ENCODE results near the gene CLEC4M. TPM values are rescaled to one million over a fixed set of nuclear protein-coding genes. Genes with fewer than 3 reads are reported as not detected.

CLEC4M gene
- total and polyA plus RNA-seq, 2 donors: 0.19 to 0.50 TPM

DNA sequence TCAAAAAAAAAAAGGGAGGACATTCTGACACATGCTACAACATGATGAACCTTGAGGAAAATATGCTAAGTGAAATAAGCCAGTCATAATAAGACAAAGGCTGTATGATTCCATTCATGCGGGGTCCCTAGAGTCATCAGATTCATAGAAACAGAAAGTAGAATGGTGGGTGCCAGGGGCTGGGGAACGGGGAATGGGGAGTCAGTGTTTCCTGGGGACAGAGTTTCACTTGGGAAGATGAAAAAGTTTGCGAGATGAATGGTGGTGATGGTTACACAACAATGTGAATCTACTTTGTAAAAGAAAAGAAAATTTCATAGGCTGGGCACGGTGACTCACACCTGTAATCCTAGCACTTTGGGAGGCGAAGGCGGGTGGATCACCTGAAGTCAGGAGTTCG lies 25.0 kb upstream of the CLEC4M start:
- no peaks in the 10 kb centered on the region for H3K36me3 ChIP-seq (ENCODE audit: control insufficient read depth in 2 of 2, insufficient read depth in 2 of 2, low read length in 1 of 2)
- H3K27me3 ChIP-seq (ENCODE audit: control insufficient read depth in 2 of 2, insufficient read depth in 1 of 2, low read length in 1 of 2): peaks cover 0 to 15% of the 10 kb centered on the region in 2 donors
- H3K27ac ChIP-seq (ENCODE audit: low read depth in 1 of 2, low read length in 1 of 2): no peak overlapping the region
- no peaks in the 10 kb centered on the region for H3K9me3 ChIP-seq (ENCODE audit: control insufficient read depth in 2 of 2, insufficient read depth in 1 of 2, low read length in 1 of 2)
- DNase-seq (ENCODE audit: low read depth in 6 of 9, low spot score in 9 of 9): no peak
- H3K4me3 ChIP-seq (ENCODE audit: low read length in 2 of 2): no peak overlapping the region
- WGBS: 87% methylated on average over 7 of the region's 7 CpGs
- H3K4me1 ChIP-seq (ENCODE audit: control insufficient read depth in 2 of 2, insufficient read depth in 2 of 2, low read length in 2 of 2): no peaks in the 10 kb centered on the region

DNA sequence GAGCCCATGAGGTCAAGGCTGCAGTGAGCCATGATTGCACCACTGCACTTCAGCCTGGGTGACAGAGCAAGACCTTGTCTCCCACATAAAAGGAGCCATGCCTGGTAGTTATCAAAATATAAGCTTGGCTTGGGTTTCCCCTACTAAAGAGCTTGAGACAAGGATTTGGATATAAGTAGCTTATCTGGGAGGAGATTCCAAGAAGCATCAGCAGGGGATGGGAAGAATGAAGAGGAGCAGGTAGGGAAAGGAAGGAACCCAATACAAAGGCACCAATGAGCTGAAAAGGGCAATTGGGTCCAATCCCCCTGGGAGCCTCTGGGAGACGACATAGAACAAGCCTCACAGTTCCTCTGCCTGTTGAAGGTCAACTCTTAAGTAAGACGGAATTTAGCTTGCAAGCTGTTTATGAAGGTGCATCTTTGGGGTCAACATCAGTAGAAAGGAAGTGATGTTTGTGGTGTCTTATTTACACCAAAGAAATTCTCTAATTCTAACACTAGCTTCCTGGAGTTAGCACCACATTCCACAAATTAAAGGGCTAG lies 23.8 kb upstream of the CLEC4M start:
- Histone ChIP-seq H3K4me1 (ENCODE audit: control insufficient read depth in 2 of 2, insufficient read depth in 2 of 2, low read length in 2 of 2) (no peaks in the 10 kb centered on the region), H3K27ac (ENCODE audit: low read depth in 1 of 2, low read length in 1 of 2) (no peak overlapping the region), H3K27me3 (ENCODE audit: control insufficient read depth in 2 of 2, insufficient read depth in 1 of 2, low read length in 1 of 2) (peaks cover 0 to 9% of the 10 kb centered on the region in 2 donors), H3K36me3 (ENCODE audit: control insufficient read depth in 2 of 2, insufficient read depth in 2 of 2, low read length in 1 of 2) (no peaks in the 10 kb centered on the region), H3K4me3 (ENCODE audit: low read length in 2 of 2) (no peak overlapping the region), H3K9me3 (ENCODE audit: control insufficient read depth in 2 of 2, insufficient read depth in 1 of 2, low read length in 1 of 2) (no peaks in the 10 kb centered on the region)
- DNase-seq (ENCODE audit: low read depth in 6 of 9, low spot score in 9 of 9): no peak
- WGBS: 77% methylated on average over 2 of the region's 2 CpGs

DNA sequence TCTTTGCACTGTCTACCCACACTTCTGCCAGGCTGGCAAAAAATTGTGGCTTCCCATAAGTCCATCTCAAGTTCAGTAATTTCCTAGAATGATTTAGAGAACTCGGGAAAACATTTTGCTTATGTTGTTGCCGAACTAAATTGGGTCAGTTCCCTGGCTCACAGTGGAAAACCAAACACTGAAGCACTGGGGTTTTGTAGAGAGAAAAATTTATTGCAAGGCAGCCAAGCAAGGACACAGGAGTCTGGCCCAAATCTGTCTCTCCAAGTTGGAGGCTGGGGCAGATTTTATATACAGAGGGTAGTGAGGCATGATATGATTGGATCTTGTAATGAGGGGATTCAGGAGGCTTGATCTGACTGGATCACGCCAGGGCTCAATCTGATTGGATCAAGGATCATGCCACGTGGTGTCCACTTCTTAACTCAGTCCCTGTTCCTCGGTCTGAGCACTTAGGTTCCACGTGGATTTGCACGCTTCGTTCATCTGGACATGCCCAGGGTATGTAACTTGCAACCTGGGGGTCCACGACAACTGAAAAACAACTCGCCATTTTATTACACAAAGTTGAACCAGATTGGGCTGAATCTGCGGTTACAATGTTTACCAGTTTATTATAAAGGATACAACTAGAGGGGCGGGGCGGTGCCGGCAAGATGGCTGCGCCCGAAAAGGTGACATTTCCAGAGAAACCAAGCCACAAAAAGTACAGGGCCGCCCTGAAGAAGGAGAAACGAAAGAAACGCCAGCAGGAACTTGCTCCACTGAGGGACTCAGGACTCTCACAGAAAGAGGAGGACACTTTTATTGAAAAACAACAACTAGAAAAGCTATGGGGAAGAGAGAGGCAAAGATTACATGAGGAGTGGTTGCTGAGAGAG lies 23.0 kb upstream of the CLEC4M start:
- Histone ChIP-seq H3K9me3 (ENCODE audit: control insufficient read depth in 2 of 2, insufficient read depth in 1 of 2, low read length in 1 of 2) (no peaks in the 10 kb centered on the region), H3K4me1 (ENCODE audit: control insufficient read depth in 2 of 2, insufficient read depth in 2 of 2, low read length in 2 of 2) (no peaks in the 10 kb centered on the region), H3K27ac (ENCODE audit: low read depth in 1 of 2, low read length in 1 of 2) (no peak overlapping the region), H3K36me3 (ENCODE audit: control insufficient read depth in 2 of 2, insufficient read depth in 2 of 2, low read length in 1 of 2) (no peaks in the 10 kb centered on the region), H3K4me3 (ENCODE audit: low read length in 2 of 2) (no peak overlapping the region), H3K27me3 (ENCODE audit: control insufficient read depth in 2 of 2, insufficient read depth in 1 of 2, low read length in 1 of 2) (peaks cover 0 to 4% of the 10 kb centered on the region in 2 donors)
- no peak for DNase-seq (ENCODE audit: low read depth in 6 of 9, low spot score in 9 of 9)
- 91% methylated on average over 19 of the region's 19 CpGs for WGBS

GRCh38 chr19:7740682-7741054 lies 22.4 kb upstream of the CLEC4M start:
- 83% methylated on average over 6 of the region's 6 CpGs for WGBS
- no peaks in the 10 kb centered on the region for H3K9me3 ChIP-seq (ENCODE audit: control insufficient read depth in 2 of 2, insufficient read depth in 1 of 2, low read length in 1 of 2)
- DNase-seq (ENCODE audit: low read depth in 6 of 9, low spot score in 9 of 9): no peak
- no peaks in the 10 kb centered on the region for H3K36me3 ChIP-seq (ENCODE audit: control insufficient read depth in 2 of 2, insufficient read depth in 2 of 2, low read length in 1 of 2)
- H3K4me3 ChIP-seq (ENCODE audit: low read length in 2 of 2): no peak overlapping the region
- peaks cover 0 to 4% of the 10 kb centered on the region in 2 donors for H3K27me3 ChIP-seq (ENCODE audit: control insufficient read depth in 2 of 2, insufficient read depth in 1 of 2, low read length in 1 of 2)
- no peak overlapping the region for H3K27ac ChIP-seq (ENCODE audit: low read depth in 1 of 2, low read length in 1 of 2)
- no peaks in the 10 kb centered on the region for H3K4me1 ChIP-seq (ENCODE audit: control insufficient read depth in 2 of 2, insufficient read depth in 2 of 2, low read length in 2 of 2)

DNA sequence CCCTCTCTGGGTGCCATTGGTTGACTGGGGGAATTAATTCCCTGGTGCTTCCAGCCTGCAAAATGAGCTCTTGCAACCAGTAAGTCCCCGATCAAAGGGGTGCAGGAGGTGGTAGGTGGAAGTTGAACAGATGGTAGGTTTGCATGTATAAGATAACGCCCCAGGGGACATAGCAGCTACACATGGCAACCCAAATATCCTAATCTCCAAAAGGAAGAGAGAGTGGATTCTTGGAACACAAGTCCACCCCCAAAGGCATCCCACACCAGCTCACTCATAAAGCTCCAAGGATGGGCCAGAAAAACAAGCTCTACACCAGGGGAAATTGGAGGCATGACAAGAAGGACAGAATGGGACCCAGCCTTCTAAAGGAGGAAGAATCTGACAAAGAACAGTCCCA lies 20.5 kb upstream of the CLEC4M start:
- no peaks in the 10 kb centered on the region for H3K36me3 ChIP-seq (ENCODE audit: control insufficient read depth in 2 of 2, insufficient read depth in 2 of 2, low read length in 1 of 2)
- no peaks in the 10 kb centered on the region for H3K4me1 ChIP-seq (ENCODE audit: control insufficient read depth in 2 of 2, insufficient read depth in 2 of 2, low read length in 2 of 2)
- no peak overlapping the region for H3K27ac ChIP-seq (ENCODE audit: low read depth in 1 of 2, low read length in 1 of 2)
- no peak for DNase-seq (ENCODE audit: low read depth in 6 of 9, low spot score in 9 of 9)
- no peak overlapping the region for H3K4me3 ChIP-seq (ENCODE audit: low read length in 2 of 2)
- no peaks in the 10 kb centered on the region for H3K9me3 ChIP-seq (ENCODE audit: control insufficient read depth in 2 of 2, insufficient read depth in 1 of 2, low read length in 1 of 2)
- H3K27me3 ChIP-seq (ENCODE audit: control insufficient read depth in 2 of 2, insufficient read depth in 1 of 2, low read length in 1 of 2): peaks cover 0 to 2% of the 10 kb centered on the region in 2 donors
- WGBS: 82% methylated on average over 2 of the region's 2 CpGs

GRCh38 chr19:7742991-7743390 lies 20.1 kb upstream of the CLEC4M start:
- no peaks in the 10 kb centered on the region for H3K4me1 ChIP-seq (ENCODE audit: control insufficient read depth in 2 of 2, insufficient read depth in 2 of 2, low read length in 2 of 2)
- DNase-seq (ENCODE audit: low read depth in 6 of 9, low spot score in 9 of 9): no peak
- H3K36me3 ChIP-seq (ENCODE audit: control insufficient read depth in 2 of 2, insufficient read depth in 2 of 2, low read length in 1 of 2): no peaks in the 10 kb centered on the region
- no peak overlapping the region for H3K27ac ChIP-seq (ENCODE audit: low read depth in 1 of 2, low read length in 1 of 2)
- no peak overlapping the region for H3K4me3 ChIP-seq (ENCODE audit: low read length in 2 of 2)
- no peaks in the 10 kb centered on the region for H3K9me3 ChIP-seq (ENCODE audit: control insufficient read depth in 2 of 2, insufficient read depth in 1 of 2, low read length in 1 of 2)
- WGBS: 88% methylated on average over 11 of the region's 11 CpGs
- H3K27me3 ChIP-seq (ENCODE audit: control insufficient read depth in 2 of 2, insufficient read depth in 1 of 2, low read length in 1 of 2): peaks cover 0 to 2% of the 10 kb centered on the region in 2 donors

DNA sequence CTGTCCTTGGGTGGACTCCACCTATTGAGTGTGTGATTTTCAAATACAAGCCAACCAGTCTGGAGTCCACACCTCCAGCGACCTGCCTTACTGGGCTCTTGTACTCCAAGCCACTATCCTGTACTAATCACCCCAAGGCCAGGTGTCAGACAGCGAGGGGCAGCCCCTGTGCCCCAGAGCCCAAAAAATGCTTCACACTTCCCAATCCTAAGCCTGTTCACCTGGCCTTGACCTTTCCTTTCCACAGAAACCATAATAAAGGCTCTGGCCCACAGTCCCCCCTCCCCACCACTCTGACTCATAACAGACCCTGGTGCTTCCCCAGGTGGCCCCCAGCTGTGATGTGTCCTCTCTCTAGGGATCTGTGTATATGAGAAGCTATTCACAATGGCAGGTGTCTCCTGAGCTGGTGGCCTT lies 19.6 kb upstream of the CLEC4M start:
- Histone ChIP-seq H3K9me3 (ENCODE audit: control insufficient read depth in 2 of 2, insufficient read depth in 1 of 2, low read length in 1 of 2) (no peaks in the 10 kb centered on the region), H3K27me3 (ENCODE audit: control insufficient read depth in 2 of 2, insufficient read depth in 1 of 2, low read length in 1 of 2) (peaks cover 0 to 2% of the 10 kb centered on the region in 2 donors), H3K36me3 (ENCODE audit: control insufficient read depth in 2 of 2, insufficient read depth in 2 of 2, low read length in 1 of 2) (no peaks in the 10 kb centered on the region), H3K4me1 (ENCODE audit: control insufficient read depth in 2 of 2, insufficient read depth in 2 of 2, low read length in 2 of 2) (no peaks in the 10 kb centered on the region), H3K27ac (ENCODE audit: low read depth in 1 of 2, low read length in 1 of 2) (no peak overlapping the region), H3K4me3 (ENCODE audit: low read length in 2 of 2) (no peak overlapping the region)
- WGBS: 77% methylated on average over 2 of the region's 2 CpGs
- DNase-seq (ENCODE audit: low read depth in 6 of 9, low spot score in 9 of 9): no peak

GRCh38 chr19:7744199-7744786 lies 18.8 kb upstream of the CLEC4M start:
- Histone ChIP-seq H3K27me3 (ENCODE audit: control insufficient read depth in 2 of 2, insufficient read depth in 1 of 2, low read length in 1 of 2) (peaks cover 0 to 2% of the 10 kb centered on the region in 2 donors), H3K9me3 (ENCODE audit: control insufficient read depth in 2 of 2, insufficient read depth in 1 of 2, low read length in 1 of 2) (no peaks in the 10 kb centered on the region), H3K36me3 (ENCODE audit: control insufficient read depth in 2 of 2, insufficient read depth in 2 of 2, low read length in 1 of 2) (no peaks in the 10 kb centered on the region), H3K4me3 (ENCODE audit: low read length in 2 of 2) (no peak overlapping the region), H3K4me1 (ENCODE audit: control insufficient read depth in 2 of 2, insufficient read depth in 2 of 2, low read length in 2 of 2) (no peaks in the 10 kb centered on the region), H3K27ac (ENCODE audit: low read depth in 1 of 2, low read length in 1 of 2) (no peak overlapping the region)
- no peak for DNase-seq (ENCODE audit: low read depth in 6 of 9, low spot score in 9 of 9)
- WGBS: 84% methylated on average over 5 of the region's 5 CpGs
